ENCODE results near the gene C18orf32.
A peak's percentile ranks its signal among the peaks of the same experiment; 100 is the strongest.
"Not testable (repeated sequence)": the region's sequence is repeated elsewhere in the genome, so short reads cannot be mapped to it uniquely, and the experiment has no call there.

Gene C18orf32

GRCh38 chr18:49486953-49487710 lies at the start of gene C18orf32:
Gene C18orf32, minus strand, starts transcription at chr18:49487234. Its CDS starts 3,486 bp downstream, at chr18:49483748.
- no peak for FAIRE-seq

GRCh38 chr18:49534846-49535601 lies 48.0 kb upstream of the C18orf32 start:
- peak; percentile 43 for FAIRE-seq

- no peak for FAIRE-seq
Observed at GRCh38 chr18:49531678-49532153, 44.7 kb upstream of the C18orf32 start.

- FAIRE-seq, result no peak
Observed at GRCh38 chr18:49529596-49529995, 42.6 kb upstream of the C18orf32 start.

- no peak for FAIRE-seq
Observed at GRCh38 chr18:49527631-49528327, 40.7 kb upstream of the C18orf32 start.

- no peak for FAIRE-seq
Observed at GRCh38 chr18:49525981-49526380, 38.9 kb upstream of the C18orf32 start.

- no peak for FAIRE-seq
Observed at GRCh38 chr18:49524951-49525350, 37.9 kb upstream of the C18orf32 start.

GRCh38 chr18:49524349-49524748 lies 37.3 kb upstream of the C18orf32 start:
- FAIRE-seq, result no peak

- FAIRE-seq, result not testable (repeated sequence)
Observed at GRCh38 chr18:49523580-49524093, 36.6 kb upstream of the C18orf32 start.

- FAIRE-seq, result no peak
Observed at GRCh38 chr18:49521216-49521835, 34.3 kb upstream of the C18orf32 start.

- no peak for FAIRE-seq
Observed at GRCh38 chr18:49520661-49521145, 33.7 kb upstream of the C18orf32 start.

GRCh38 chr18:49519101-49519971 lies 32.3 kb upstream of the C18orf32 start:
- no peak for FAIRE-seq

GRCh38 chr18:49517483-49517882 lies 30.4 kb upstream of the C18orf32 start:
- FAIRE-seq, result no peak

GRCh38 chr18:49515516-49515915 lies 28.5 kb upstream of the C18orf32 start:
- no peak for FAIRE-seq

- FAIRE-seq, result not testable (repeated sequence)
Observed at GRCh38 chr18:49515003-49515402, 28.0 kb upstream of the C18orf32 start.

- no peak for FAIRE-seq
Observed at GRCh38 chr18:49514577-49514976, 27.5 kb upstream of the C18orf32 start.

GRCh38 chr18:49512876-49513275 lies 25.8 kb upstream of the C18orf32 start:
- FAIRE-seq, result not testable (repeated sequence)

- FAIRE-seq, result no peak
Observed at GRCh38 chr18:49510393-49511115, 23.5 kb upstream of the C18orf32 start.

GRCh38 chr18:49506438-49506837 lies 19.4 kb upstream of the C18orf32 start:
- FAIRE-seq, result not testable (repeated sequence)

GRCh38 chr18:49503931-49504330 lies 16.9 kb upstream of the C18orf32 start:
- no peak for FAIRE-seq

Measured in colon (tissue), 2 donors.